Activated CD4-positive, alpha-beta T cell treated with anti-CD3 and anti-CD28 coated beads, Interleukin-2, amount 10 ng/mL, durations not matched to agents 24 days and 14 days (primary cell): ENCODE data around the gene BICC1. TPM values are rescaled to one million over a fixed set of nuclear protein-coding genes. Genes with fewer than 3 reads are reported as not detected.

ENCODE experiments used
- DNase-seq: peaks from one replicate; pipeline ENCODE4 v3.0.0; 2022
- H3K27ac Mint-ChIP-seq: one replicate; pipeline ENCODE4 v1.8.0; 2022; ENCODE audit warnings: mild to moderate bottlenecking, mixed read lengths
- H3K27me3 Mint-ChIP-seq: one replicate; pipeline ENCODE4 v1.8.0; 2022; ENCODE audit warnings: mixed read lengths
- H3K36me3 Mint-ChIP-seq: one replicate; pipeline ENCODE4 v1.8.0; 2022; ENCODE audit warnings: low read depth, mild to moderate bottlenecking, mixed read lengths
- H3K4me1 Mint-ChIP-seq: one replicate; pipeline ENCODE4 v1.8.0; 2021; ENCODE audit warnings: mixed read lengths
- H3K4me3 Mint-ChIP-seq: one replicate; pipeline ENCODE4 v1.8.0; 2022; ENCODE audit warnings: mild to moderate bottlenecking, moderate library complexity, mixed read lengths
- H3K9me3 Mint-ChIP-seq: one replicate; pipeline ENCODE4 v1.8.0; 2021; ENCODE audit warnings: mixed read lengths
- intact Hi-C: fragments of 100-400 bp; cut with micrococcal nuclease; formaldehyde crosslinking; loops from one replicate; pipeline ENCODE4 v1.15.1; 2023
- total RNA-seq: library from RNA; stranded (reverse); gene quantifications from 2 replicates; pipeline ENCODE4 v1.2.3, GENCODE V29; 2022

Gene BICC1
- total RNA-seq, 1 donor from 2014 or later, result not detected

- no peak overlapping the region for H3K27ac Mint-ChIP-seq
- intact Hi-C loops, result loop anchor here (2.0 to 10.0 kb wide), 3 partner anchors 248 to 840 kb away; no protein-coding TSS in a partner anchor
- no peak overlapping the region for H3K4me3 Mint-ChIP-seq
- no peaks in the 10 kb centered on the region for H3K4me1 Mint-ChIP-seq
- no peaks in the 10 kb centered on the region for H3K36me3 Mint-ChIP-seq
- no peaks in the 10 kb centered on the region for H3K27me3 Mint-ChIP-seq
- no peak for DNase-seq
- H3K9me3 Mint-ChIP-seq, result no peaks in the 10 kb centered on the region
Measured at GRCh38 chr10:58782876-58783851, 270.5 kb downstream of the BICC1 start.

DNA sequence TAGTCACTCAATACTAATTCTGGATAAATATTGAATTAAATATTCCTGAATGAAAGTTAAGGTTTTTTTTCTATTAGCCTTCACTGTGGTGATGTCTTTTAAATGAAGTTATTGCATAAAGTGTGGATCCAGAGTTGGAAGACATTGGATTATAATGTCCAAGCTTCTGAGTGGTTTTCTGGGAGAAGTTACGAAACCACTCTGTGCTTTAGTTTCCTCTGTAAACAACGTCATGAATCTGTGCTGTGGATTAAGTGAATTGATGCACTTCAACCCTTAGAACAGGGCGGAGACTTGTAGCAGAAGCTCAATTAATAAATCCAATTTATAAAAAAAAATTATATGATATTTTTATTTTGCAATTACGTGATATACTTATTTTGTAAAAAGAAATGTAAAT, 271.7 kb downstream of the BICC1 start:
- H3K4me3 Mint-ChIP-seq, result no peak overlapping the region
- H3K4me1 Mint-ChIP-seq, result no peaks in the 10 kb centered on the region
- no peaks in the 10 kb centered on the region for H3K27me3 Mint-ChIP-seq
- no peak for DNase-seq
- no peak overlapping the region for H3K27ac Mint-ChIP-seq
- intact Hi-C loops, result loop anchor here (10.0 kb wide), 2 partner anchors 250 to 450 kb away; no protein-coding TSS in a partner anchor
- H3K9me3 Mint-ChIP-seq, result no peaks in the 10 kb centered on the region
- no peaks in the 10 kb centered on the region for H3K36me3 Mint-ChIP-seq

DNA sequence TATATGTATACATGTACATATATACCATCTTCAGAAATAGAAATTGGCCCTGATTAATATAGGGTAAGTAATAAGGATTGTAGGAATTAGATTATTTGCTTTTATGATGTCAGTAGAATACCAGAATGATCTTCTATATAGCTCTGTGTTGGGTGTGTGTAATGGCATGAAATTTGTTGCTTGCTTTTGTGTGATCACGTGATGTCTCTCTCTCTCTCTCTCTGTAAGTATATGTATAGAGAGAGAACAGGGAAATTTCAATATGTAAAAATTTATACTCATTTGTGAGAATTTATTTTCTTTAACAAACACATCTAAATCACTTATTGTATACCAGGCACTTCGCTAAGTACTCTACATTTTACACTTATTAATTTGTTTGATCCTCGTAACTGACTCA, 272.7 kb downstream of the BICC1 start:
- no peaks in the 10 kb centered on the region for H3K4me1 Mint-ChIP-seq
- no peak overlapping the region for H3K4me3 Mint-ChIP-seq
- intact Hi-C loops, result loop anchor here (10.0 kb wide), 2 partner anchors 251 to 449 kb away; no protein-coding TSS in a partner anchor

GRCh38 chr10:58791137-58791536, 278.5 kb downstream of the BICC1 start:
- H3K4me1 Mint-ChIP-seq, result no peaks in the 10 kb centered on the region
- H3K27me3 Mint-ChIP-seq, result no peaks in the 10 kb centered on the region
- DNase-seq, result no peak
- intact Hi-C loops, result no loop called here
- H3K4me3 Mint-ChIP-seq, result no peak overlapping the region
- no peaks in the 10 kb centered on the region for H3K36me3 Mint-ChIP-seq
- H3K9me3 Mint-ChIP-seq, result no peaks in the 10 kb centered on the region
- H3K27ac Mint-ChIP-seq, result no peak overlapping the region

More for the DNA sequence above, 272.7 kb downstream of the BICC1 start:
- no peaks in the 10 kb centered on the region for H3K9me3 Mint-ChIP-seq
- DNase-seq, result no peak
- no peak overlapping the region for H3K27ac Mint-ChIP-seq
- no peaks in the 10 kb centered on the region for H3K27me3 Mint-ChIP-seq
- H3K36me3 Mint-ChIP-seq, result no peaks in the 10 kb centered on the region

DNA sequence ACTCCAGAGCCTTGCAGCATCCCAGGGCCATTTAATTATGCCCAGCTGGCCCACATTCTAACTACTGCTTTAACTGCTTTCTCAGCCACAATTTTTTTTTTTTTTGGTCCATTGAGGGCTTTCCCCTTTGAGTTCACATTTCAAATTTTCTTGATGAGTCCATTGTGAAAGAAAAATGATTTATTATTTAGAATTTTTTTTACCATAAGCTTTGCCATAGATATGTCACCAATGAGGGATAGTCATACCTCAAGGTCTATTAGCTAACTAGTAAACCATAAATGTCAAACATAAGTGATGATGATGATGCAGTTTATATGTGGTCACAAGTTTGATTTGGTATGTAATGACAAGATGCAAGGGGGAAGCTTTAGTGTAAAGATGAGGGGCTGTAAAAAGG, 282.9 kb downstream of the BICC1 start:
- Mint-ChIP-seq H3K9me3 (no peaks in the 10 kb centered on the region), H3K4me3 (no peak overlapping the region), H3K27ac (no peak overlapping the region), H3K4me1 (no peaks in the 10 kb centered on the region), H3K27me3 (peaks cover under 1% of the 10 kb centered on the region), H3K36me3 (no peaks in the 10 kb centered on the region)
- intact Hi-C loops, result no loop called here
- no peak for DNase-seq

- Mint-ChIP-seq H3K27me3 (peaks cover 2% of the 10 kb centered on the region), H3K27ac (no peak overlapping the region), H3K9me3 (no peaks in the 10 kb centered on the region), H3K4me3 (no peak overlapping the region), H3K36me3 (no peaks in the 10 kb centered on the region), H3K4me1 (no peaks in the 10 kb centered on the region)
- DNase-seq, result no peak
- intact Hi-C loops, result no loop called here
Measured at GRCh38 chr10:58796242-58796641, 283.6 kb downstream of the BICC1 start.

DNA sequence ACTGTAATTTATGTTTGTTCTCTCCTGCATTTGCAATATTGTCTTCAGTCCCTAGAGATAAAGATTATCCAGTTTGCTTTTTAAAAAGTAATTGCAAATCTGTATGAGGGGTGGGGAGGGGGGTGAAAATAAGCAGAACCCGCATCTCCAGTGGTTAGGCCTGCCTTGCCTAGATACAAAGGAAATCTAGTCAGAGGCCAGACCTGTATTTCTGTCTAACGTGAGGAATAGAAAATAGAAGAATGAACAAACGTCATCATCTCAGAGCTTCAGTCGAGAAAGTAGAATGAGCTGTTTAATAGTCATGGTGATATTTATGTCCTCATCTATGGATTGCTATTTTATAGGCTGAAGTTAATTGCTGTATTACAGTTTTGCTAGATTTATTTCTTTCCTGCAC, 284.2 kb downstream of the BICC1 start:
- no peaks in the 10 kb centered on the region for H3K9me3 Mint-ChIP-seq
- no peak for DNase-seq
- intact Hi-C loops, result no loop called here
- H3K27me3 Mint-ChIP-seq, result peaks cover 2% of the 10 kb centered on the region
- H3K4me1 Mint-ChIP-seq, result no peaks in the 10 kb centered on the region
- no peaks in the 10 kb centered on the region for H3K36me3 Mint-ChIP-seq
- no peak overlapping the region for H3K4me3 Mint-ChIP-seq
- no peak overlapping the region for H3K27ac Mint-ChIP-seq

DNA sequence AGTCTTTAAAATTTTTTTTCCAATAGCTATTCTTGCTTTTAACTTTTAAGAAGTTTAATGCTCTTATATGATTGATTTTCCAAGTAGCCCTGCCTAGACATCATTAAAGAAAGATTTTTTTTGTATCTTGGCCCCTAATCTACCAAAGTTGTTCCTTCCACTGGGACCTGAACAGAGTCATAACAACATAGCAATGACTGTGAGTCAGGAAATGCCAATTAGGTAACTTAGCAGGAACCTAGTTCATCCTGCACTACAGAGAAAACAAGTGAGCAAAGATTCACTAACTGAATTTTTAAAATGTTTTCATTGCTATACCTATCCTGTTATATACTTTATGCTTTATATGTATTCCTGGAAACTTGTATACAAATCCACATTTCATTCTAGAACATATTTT, 284.7 kb downstream of the BICC1 start:
- Mint-ChIP-seq H3K9me3 (no peaks in the 10 kb centered on the region), H3K27me3 (peaks cover 2% of the 10 kb centered on the region), H3K4me3 (no peak overlapping the region), H3K36me3 (no peaks in the 10 kb centered on the region), H3K27ac (no peak overlapping the region), H3K4me1 (no peaks in the 10 kb centered on the region)
- intact Hi-C loops, result no loop called here
- no peak for DNase-seq

DNA sequence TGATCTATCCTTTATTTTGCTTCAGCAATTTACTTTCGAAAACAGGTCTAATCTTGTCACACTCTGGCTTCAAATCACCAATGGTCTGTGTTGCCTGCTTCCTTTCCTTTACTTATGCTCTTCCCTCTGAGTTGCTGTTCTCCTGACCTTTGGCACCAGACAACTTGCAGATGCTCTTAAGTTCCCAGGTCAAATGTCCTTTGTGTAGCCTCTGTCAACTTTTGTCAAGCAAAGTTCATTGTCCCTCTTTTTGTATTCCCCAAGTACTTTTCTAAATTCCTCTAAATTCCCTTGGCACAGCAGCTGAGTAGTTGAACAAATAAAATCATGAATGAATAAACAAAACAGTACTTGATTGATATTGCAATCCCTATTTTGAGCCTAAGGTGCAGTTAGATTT, 289.4 kb downstream of the BICC1 start:
- peaks cover 2% of the 10 kb centered on the region for H3K27me3 Mint-ChIP-seq
- H3K9me3 Mint-ChIP-seq, result no peaks in the 10 kb centered on the region
- no peak overlapping the region for H3K4me3 Mint-ChIP-seq
- H3K36me3 Mint-ChIP-seq, result no peaks in the 10 kb centered on the region
- H3K4me1 Mint-ChIP-seq, result no peaks in the 10 kb centered on the region
- H3K27ac Mint-ChIP-seq, result no peak overlapping the region
- intact Hi-C loops, result no loop called here
- DNase-seq, result no peak

GRCh38 chr10:58806323-58806722, 293.7 kb downstream of the BICC1 start:
- intact Hi-C loops, result no loop called here
- Mint-ChIP-seq H3K27me3 (no peaks in the 10 kb centered on the region), H3K9me3 (no peaks in the 10 kb centered on the region), H3K27ac (no peak overlapping the region), H3K4me1 (no peaks in the 10 kb centered on the region), H3K36me3 (no peaks in the 10 kb centered on the region), H3K4me3 (no peak overlapping the region)
- DNase-seq, result no peak

- DNase-seq, result no peak
- H3K4me3 Mint-ChIP-seq, result no peak overlapping the region
- intact Hi-C loops, result no loop called here
Measured at GRCh38 chr10:58806970-58807628, 294.4 kb downstream of the BICC1 start.

DNA sequence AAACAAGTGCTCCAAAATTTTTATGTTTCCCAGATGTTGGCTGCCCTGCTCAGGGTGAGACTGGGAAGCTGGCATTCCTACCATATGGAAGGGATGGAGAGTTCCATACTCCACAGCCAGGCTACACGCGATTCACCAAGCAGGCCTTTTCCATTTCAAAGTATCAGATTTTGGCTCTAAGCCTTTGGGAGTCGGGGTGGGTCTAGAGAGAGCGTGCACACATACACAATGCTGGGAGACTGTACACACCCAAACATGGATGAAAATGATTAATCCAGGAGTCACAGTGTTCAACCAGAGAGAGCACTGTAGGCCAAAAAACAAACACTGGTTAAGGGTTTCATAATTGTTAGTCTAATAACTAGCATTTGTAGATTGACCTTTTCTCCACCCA, 295.0 kb downstream of the BICC1 start:
- Mint-ChIP-seq H3K36me3 (no peaks in the 10 kb centered on the region), H3K4me1 (no peaks in the 10 kb centered on the region), H3K27ac (no peak overlapping the region), H3K4me3 (no peak overlapping the region), H3K27me3 (no peaks in the 10 kb centered on the region), H3K9me3 (no peaks in the 10 kb centered on the region)
- intact Hi-C loops, result no loop called here
- no peak for DNase-seq

More at GRCh38 chr10:58806970-58807628, 294.4 kb downstream of the BICC1 start:
- H3K4me1 Mint-ChIP-seq, result no peaks in the 10 kb centered on the region
- H3K27ac Mint-ChIP-seq, result no peak overlapping the region
- no peaks in the 10 kb centered on the region for H3K36me3 Mint-ChIP-seq
- H3K27me3 Mint-ChIP-seq, result no peaks in the 10 kb centered on the region
- no peaks in the 10 kb centered on the region for H3K9me3 Mint-ChIP-seq

- no peaks in the 10 kb centered on the region for H3K9me3 Mint-ChIP-seq
- H3K36me3 Mint-ChIP-seq, result no peaks in the 10 kb centered on the region
- no peak overlapping the region for H3K4me3 Mint-ChIP-seq
- H3K4me1 Mint-ChIP-seq, result no peaks in the 10 kb centered on the region
- intact Hi-C loops, result no loop called here
- H3K27ac Mint-ChIP-seq, result no peak overlapping the region
- DNase-seq, result no peak
- no peaks in the 10 kb centered on the region for H3K27me3 Mint-ChIP-seq
Measured at GRCh38 chr10:58810751-58811150, 298.1 kb downstream of the BICC1 start.

GRCh38 chr10:58813573-58813972, 300.9 kb downstream of the BICC1 start:
- Mint-ChIP-seq H3K4me3 (no peak overlapping the region), H3K27ac (no peak overlapping the region), H3K9me3 (no peaks in the 10 kb centered on the region), H3K36me3 (no peaks in the 10 kb centered on the region), H3K27me3 (no peaks in the 10 kb centered on the region), H3K4me1 (no peaks in the 10 kb centered on the region)
- intact Hi-C loops, result no loop called here
- no peak for DNase-seq
